KOPT-K1 (cell line): Measurements from ENCODE around the gene GIPC1.
"Not testable (repeated sequence)": the region's sequence is repeated elsewhere in the genome, so short reads cannot be mapped to it uniquely, and the experiment has no call there.

Experiments used
- H3K27ac ChIP-seq: fragments of 200-600 bp; sonication (generic); 2 replicates; pipeline ENCODE4 v1.5.1; 2016; ENCODE audit warnings: antibody characterized with exemption, mild to moderate bottlenecking, low read depth, low read length; ENCODE audit not compliant: poor library complexity, severe bottlenecking
- H3K36me3 ChIP-seq: fragments of 200-600 bp; sonication (generic); 2 replicates; pipeline ENCODE4 v1.5.1; 2017; ENCODE audit warnings: antibody characterized with exemption, mild to moderate bottlenecking, low read length, moderate library complexity; ENCODE audit not compliant: insufficient read depth
- H3K9me3 ChIP-seq: fragments of 200-600 bp; sonication (generic); 2 replicates; pipeline ENCODE4 v1.5.1; 2017; ENCODE audit warnings: antibody characterized with exemption, low read length, mild to moderate bottlenecking; ENCODE audit not compliant: insufficient read depth, poor library complexity, severe bottlenecking

Gene GIPC1

DNA sequence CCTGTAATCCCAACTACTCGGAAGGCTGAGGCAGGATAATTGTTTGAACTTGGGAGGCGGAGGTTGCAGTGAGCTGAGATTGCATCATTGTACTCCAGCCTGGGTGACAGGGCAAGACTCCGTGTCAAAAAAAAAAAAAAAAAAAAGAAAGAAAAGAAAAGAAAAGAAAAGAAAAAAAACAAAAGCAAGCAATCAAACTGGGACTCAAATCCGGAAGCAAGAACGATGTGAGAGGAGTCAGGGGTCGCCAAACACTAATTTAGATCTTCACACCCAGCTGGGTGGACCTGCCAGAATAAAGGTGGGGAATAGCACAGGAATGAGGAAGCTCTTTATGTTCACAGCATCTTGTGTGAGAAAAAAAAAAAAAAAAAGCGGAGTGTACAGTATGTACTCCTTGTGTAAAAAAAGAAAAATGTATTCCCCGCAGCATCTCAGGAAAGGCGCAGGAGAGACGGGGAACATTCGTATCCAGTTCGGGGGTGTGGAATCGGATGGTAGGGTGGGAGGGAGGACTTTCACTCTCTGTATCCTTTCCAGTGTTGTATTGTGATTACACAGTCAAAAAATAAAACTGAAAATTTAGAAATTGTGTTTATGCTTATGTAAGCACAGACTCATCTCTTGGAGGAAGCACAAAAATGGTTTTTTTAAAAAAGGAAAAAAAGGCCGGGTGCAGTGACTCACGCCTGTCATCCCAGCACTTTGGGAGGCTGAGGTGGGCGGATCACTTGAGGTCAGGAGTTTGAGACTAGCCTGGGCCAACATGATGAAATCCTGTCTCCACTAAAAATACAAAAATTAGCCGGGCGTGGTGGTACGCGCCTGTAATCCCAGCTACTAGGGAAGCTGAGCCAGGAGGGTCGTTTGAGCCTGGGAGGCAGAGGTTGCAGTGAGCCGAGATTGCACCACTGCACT lies 14.6 kb upstream of the GIPC1 start:
- peaks cover 29% of the 10 kb centered on the region for H3K36me3 ChIP-seq
- H3K27ac ChIP-seq: no peak overlapping the region
- H3K9me3 ChIP-seq: no peaks in the 10 kb centered on the region

GRCh38 chr19:14507704-14508542 lies 12.0 kb upstream of the GIPC1 start:
- peak overlapping the region; percentile 58 for H3K27ac ChIP-seq
- H3K36me3 ChIP-seq: peaks cover 3% of the 10 kb centered on the region; the same call in 1 of the 2 replicates
- H3K9me3 ChIP-seq: no peaks in the 10 kb centered on the region

DNA sequence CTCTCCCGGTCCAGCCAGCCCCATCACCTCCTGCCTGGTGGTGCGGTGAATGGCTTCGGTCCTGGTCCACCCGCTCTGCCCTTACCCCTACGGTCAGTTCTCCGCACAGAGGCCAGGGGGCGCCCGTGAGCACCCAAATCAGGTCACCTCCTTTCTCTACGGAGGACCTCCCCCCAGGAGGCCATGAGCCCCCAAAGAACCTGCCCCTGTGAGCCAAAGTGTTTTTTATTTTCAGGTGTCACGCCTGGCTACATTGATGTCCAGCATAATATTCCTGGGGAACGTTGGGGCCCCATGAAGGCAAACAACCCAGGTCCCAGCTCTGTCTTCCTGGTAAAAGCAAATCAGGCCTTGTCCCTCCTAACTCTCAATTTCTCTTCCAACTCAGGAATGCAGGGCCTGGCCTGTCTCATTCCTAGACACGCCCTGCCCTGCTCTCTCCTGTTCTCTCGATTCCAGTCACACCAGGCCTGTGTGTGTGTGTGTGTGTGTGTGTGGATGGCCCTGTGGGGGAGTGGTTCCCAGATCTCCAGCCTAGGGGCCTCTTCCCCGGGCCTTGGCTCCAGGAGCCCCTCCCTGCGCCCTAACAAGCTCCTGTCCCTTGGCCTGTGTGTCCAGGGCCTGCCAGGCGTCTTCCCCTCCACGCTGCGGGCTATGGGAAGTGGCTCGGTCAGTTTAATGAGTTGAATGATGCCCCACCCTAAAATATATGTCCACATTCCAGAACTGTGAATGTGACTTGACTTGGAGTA lies 9.7 kb upstream of the GIPC1 start:
- peak overlapping the region; percentile 58 for H3K27ac ChIP-seq
- H3K9me3 ChIP-seq: no peaks in the 10 kb centered on the region
- H3K36me3 ChIP-seq: no peaks in the 10 kb centered on the region

GRCh38 chr19:14504575-14504974 lies 8.6 kb upstream of the GIPC1 start:
- not testable (repeated sequence) for H3K27ac ChIP-seq, H3K9me3 ChIP-seq, H3K36me3 ChIP-seq

- Histone ChIP-seq H3K9me3 (no peaks in the 10 kb centered on the region), H3K27ac (no peak overlapping the region), H3K36me3 (no peaks in the 10 kb centered on the region)
Measured at GRCh38 chr19:14503285-14503684, 7.4 kb upstream of the GIPC1 start.

GRCh38 chr19:14502334-14503092 lies 6.6 kb upstream of the GIPC1 start:
- Histone ChIP-seq H3K27ac (no peak overlapping the region), H3K9me3 (no peaks in the 10 kb centered on the region), H3K36me3 (no peaks in the 10 kb centered on the region)

DNA sequence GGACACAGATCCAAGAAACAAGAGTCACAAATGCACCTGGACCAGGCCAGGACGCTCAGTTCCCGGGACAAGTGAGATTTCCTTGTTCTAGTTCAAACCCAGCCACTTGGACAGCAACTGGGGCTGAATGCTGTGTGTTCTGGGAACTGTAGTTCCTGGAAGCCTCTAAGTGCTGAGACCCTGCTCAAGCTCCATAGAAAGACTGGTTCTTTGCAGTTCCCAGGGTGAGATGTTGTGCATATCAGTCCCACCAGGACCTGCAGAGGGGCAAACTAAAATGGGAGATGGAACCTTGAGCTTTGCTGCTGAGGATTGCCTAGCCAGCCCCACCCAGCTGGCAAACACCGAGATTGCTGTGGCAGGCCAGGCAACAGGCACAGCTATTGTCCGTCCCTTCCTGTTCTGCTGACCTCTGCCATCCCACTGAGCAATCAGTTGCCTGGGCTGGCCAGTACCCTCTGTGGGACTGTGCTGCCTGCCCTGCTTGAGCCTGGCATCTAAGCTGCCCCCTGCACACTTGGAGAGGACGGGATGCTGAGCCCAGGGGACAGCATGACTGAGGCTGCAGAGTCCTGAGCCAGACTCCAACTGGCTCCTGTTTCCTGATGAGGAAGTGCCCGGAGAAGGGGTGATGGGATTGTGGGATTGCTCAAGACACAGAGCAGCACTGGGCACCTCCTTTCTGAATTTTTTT lies 1.4 kb upstream of the GIPC1 start:
- Histone ChIP-seq H3K9me3 (no peaks in the 10 kb centered on the region), H3K27ac (no peak overlapping the region), H3K36me3 (no peaks in the 10 kb centered on the region)

DNA sequence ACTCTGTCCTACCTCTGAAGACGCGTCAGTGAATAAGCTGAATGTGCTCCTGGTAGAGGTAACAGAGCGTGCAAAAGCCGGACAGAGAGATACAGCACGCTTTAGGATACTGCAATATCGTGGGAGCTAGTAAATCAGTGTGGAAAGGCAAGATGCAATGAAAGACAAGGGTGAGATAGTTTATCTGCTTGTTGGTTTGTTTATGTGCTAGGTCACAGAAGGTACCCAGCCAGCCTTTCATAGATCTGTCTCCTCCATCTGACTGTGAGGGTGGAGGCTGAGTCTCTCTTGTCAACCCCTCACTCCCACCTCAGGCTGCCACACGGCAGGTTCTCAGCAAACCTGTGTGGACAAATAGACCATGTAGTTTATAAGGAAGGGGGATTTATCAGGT lies 904 bp upstream of the GIPC1 start:
- no peaks in the 10 kb centered on the region for H3K36me3 ChIP-seq
- no peaks in the 10 kb centered on the region for H3K9me3 ChIP-seq
- peak overlapping the region; percentile 69 for H3K27ac ChIP-seq

DNA sequence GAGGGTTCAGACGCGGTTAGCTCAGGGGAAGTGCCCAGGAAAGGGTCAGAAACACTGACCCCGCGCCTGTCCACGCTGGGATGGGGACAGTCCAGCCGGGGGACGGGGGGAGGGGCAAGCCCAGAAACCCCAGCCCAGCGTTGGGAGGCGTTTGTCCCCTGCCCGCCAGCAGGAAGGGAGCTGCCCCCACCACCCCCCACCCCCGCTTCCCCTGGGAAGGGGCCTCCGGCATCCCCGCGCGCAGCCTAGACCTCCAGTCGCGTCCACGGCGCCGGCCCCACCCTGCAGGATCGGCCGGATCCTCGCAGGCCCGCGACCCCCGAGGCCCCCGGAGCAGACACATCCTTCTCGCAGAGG lies 277 bp downstream of the GIPC1 start:
- Histone ChIP-seq H3K27ac (peak overlapping the region; percentile 69), H3K9me3 (no peaks in the 10 kb centered on the region), H3K36me3 (no peaks in the 10 kb centered on the region)

GRCh38 chr19:14494910-14495671 lies 836 bp downstream of the GIPC1 start:
- Histone ChIP-seq H3K36me3 (no peaks in the 10 kb centered on the region), H3K27ac (peak overlapping the region; percentile 69), H3K9me3 (no peaks in the 10 kb centered on the region)

DNA sequence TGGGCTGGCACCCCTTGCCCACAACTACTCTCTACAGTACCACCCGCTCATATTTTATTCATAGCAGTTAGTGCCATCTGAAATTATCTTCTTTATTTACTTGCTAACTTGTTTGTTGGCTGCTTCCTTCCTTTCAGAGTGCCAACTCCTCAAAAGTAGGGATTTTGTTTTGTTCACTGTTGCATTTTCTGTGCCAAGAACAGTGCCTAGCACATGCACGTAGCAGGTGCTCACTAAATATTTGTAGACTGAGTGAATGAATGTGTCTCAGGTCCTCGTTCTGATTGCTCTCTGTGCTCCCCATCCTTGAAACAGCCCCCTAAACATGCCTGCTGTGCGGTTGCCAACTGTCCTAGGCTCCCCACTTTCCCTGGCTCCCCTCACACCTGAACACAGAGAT lies 1.5 kb downstream of the GIPC1 start:
- no peak overlapping the region for H3K27ac ChIP-seq
- H3K9me3 ChIP-seq: no peaks in the 10 kb centered on the region
- no peaks in the 10 kb centered on the region; the same call in 1 of the 2 replicates for H3K36me3 ChIP-seq

GRCh38 chr19:14492756-14493337 lies 3.1 kb downstream of the GIPC1 start:
- Histone ChIP-seq H3K9me3 (no peaks in the 10 kb centered on the region), H3K27ac (no peak overlapping the region), H3K36me3 (peaks cover 4% of the 10 kb centered on the region; the same call in 1 of the 2 replicates)
